Liver (tissue), 9 donors: ENCODE measurements around the gene LARGE2. TPM values are rescaled to one million over a fixed set of nuclear protein-coding genes. Genes with fewer than 3 reads are reported as not detected.
"Not testable (repeated sequence)": the region's sequence is repeated elsewhere in the genome, so short reads cannot be mapped to it uniquely, and the experiment has no call there.

Experiments used
- DNase-seq: peaks from one replicate; pipeline ENCODE4 v3.0.0-alpha.2; 2017; ENCODE audit warnings: low spot score
- H3K27ac ChIP-seq, 2 donors: one replicate each; pipeline ENCODE4 v1.7.0; 2013; ENCODE audit warnings: inconsistent platforms in 2 of 2, low read length in 2 of 2, control low read depth in 1 of 2, low read depth in 1 of 2, mild to moderate bottlenecking in 1 of 2
- H3K27me3 ChIP-seq, 4 donors: one replicate each; pipeline versions ENCODE4 v1.6.1 to v1.7.0; 2013; ENCODE audit warnings: low read length in 3 of 4, inconsistent platforms in 1 of 4, mild to moderate bottlenecking in 1 of 4, moderate library complexity in 1 of 4; ENCODE audit not compliant: control insufficient read depth in 4 of 4, insufficient read depth in 4 of 4
- H3K36me3 ChIP-seq, 4 donors: one replicate each; pipeline versions ENCODE4 v1.6.1 to v1.7.0; 2013; ENCODE audit warnings: low read length in 3 of 4, mild to moderate bottlenecking in 3 of 4, low read depth in 1 of 4, moderate library complexity in 1 of 4; ENCODE audit not compliant: control insufficient read depth in 4 of 4, insufficient read depth in 3 of 4
- H3K4me1 ChIP-seq, 4 donors: one replicate each; pipeline versions ENCODE4 v1.6.1 to v1.7.0; 2013; ENCODE audit warnings: low read length in 3 of 4, mild to moderate bottlenecking in 3 of 4, moderate library complexity in 1 of 4; ENCODE audit not compliant: control insufficient read depth in 4 of 4, insufficient read depth in 4 of 4
- H3K4me3 ChIP-seq, 3 donors: one replicate each; pipeline versions ENCODE4 v1.6.1 to v1.7.0; 2013; ENCODE audit warnings: low read length in 3 of 3, control low read depth in 1 of 3, low read depth in 1 of 3, mild to moderate bottlenecking in 1 of 3
- H3K9ac ChIP-seq, 2 donors: one replicate each; pipeline ENCODE4 v1.7.0; 2013; ENCODE audit warnings: low read length in 2 of 2, mild to moderate bottlenecking in 2 of 2, moderate library complexity in 2 of 2, control low read depth in 1 of 2, low read depth in 1 of 2
- H3K9me3 ChIP-seq, 4 donors: one replicate each; pipeline versions ENCODE4 v1.6.1 to v1.7.0; 2013; ENCODE audit warnings: low read length in 3 of 4; ENCODE audit not compliant: control insufficient read depth in 4 of 4
- EGR1 ChIP-seq, 2 donors: IDR thresholded peaks; 2 replicates each; pipeline ENCODE4 v1.6.1; 2016 to 2018; ENCODE audit warnings: antibody characterized with exemption in 2 of 2, low read depth in 2 of 2
- FOXA1 ChIP-seq: IDR thresholded peaks from 2 replicates; pipeline ENCODE4 v1.6.1; 2016; ENCODE audit warnings: antibody characterized with exemption
- FOXA2 ChIP-seq: IDR thresholded peaks from 2 replicates; pipeline ENCODE4 v1.6.1; 2016; ENCODE audit warnings: antibody characterized with exemption
- GABPA ChIP-seq, 2 donors: IDR thresholded peaks in 1 of 2; conservative IDR thresholded peaks in 1 of 2; 2 replicates each; pipeline ENCODE4 v1.6.1; 2016; ENCODE audit warnings: antibody characterized with exemption in 2 of 2, mild to moderate bottlenecking in 1 of 2, moderate library complexity in 1 of 2
- HNF4A ChIP-seq, 2 donors: conservative IDR thresholded peaks; 2 replicates each; pipeline ENCODE4 v1.6.1; 2016; ENCODE audit warnings: antibody characterized with exemption in 2 of 2, mild to moderate bottlenecking in 2 of 2
- HNF4G ChIP-seq: IDR thresholded peaks from 2 replicates; pipeline ENCODE4 v1.6.1; 2016; ENCODE audit warnings: antibody characterized with exemption
- JUND ChIP-seq, 2 donors: IDR thresholded peaks; 2 replicates each; pipeline ENCODE4 v1.6.1; 2016; ENCODE audit warnings: antibody characterized with exemption in 2 of 2
- NR2F2 ChIP-seq: IDR thresholded peaks from 2 replicates; pipeline ENCODE4 v1.6.1; 2016; ENCODE audit warnings: antibody characterized with exemption
- RAD21 ChIP-seq, 2 donors: IDR thresholded peaks; 2 replicates each; pipeline ENCODE4 v1.6.1; 2016; ENCODE audit warnings: antibody characterized with exemption in 2 of 2, mild to moderate bottlenecking in 2 of 2
- RXRA ChIP-seq, 2 donors: IDR thresholded peaks; 2 replicates each; pipeline ENCODE4 v1.6.1; 2017 to 2018; ENCODE audit warnings: antibody characterized with exemption in 2 of 2, mild to moderate bottlenecking in 1 of 2
- SP1 ChIP-seq: IDR thresholded peaks from 2 replicates; pipeline ENCODE4 v1.6.1; 2018; ENCODE audit warnings: antibody characterized with exemption, mild to moderate bottlenecking
- TAF1 ChIP-seq: conservative IDR thresholded peaks from 2 replicates; pipeline ENCODE4 v1.6.1; 2016; ENCODE audit warnings: antibody characterized with exemption, mild to moderate bottlenecking
- YY1 ChIP-seq: IDR thresholded peaks from 2 replicates; pipeline ENCODE4 v1.6.1; 2016; ENCODE audit warnings: antibody characterized with exemption, mild to moderate bottlenecking
- WGBS: extraction: QIAGEN DNeasy Blood & Tissue Kit; methylation state at CpG from one replicate; pipeline ENCODE4 v1.1.7; 2013; 5-methylcytosine and 5-hydroxymethylcytosine counted together
- polyA plus RNA-seq, 2 donors: library from polyadenylated mRNA; stranded (reverse) in 1 of 2; unstranded in 1 of 2; fragments of 200-250 nt in 1 of 2; fragments of >200 nt in 1 of 2; fragmentation: Nextera tagmentation in 1 of 2; extraction: Ambion mirVana in 1 of 2; gene quantifications; one replicate each; pipeline versions ENCODE4 v1.2.1 to v1.2.3, GENCODE V29; 2013 to 2015
- total RNA-seq, 2 donors: library from RNA; depleted of rRNA; stranded (reverse); fragments of >200 nt; gene quantifications; one replicate each; pipeline ENCODE4 v1.2.3, GENCODE V29; 2014
- TF ChIP-seq, protein P1 (sequence below): IDR thresholded peaks from 2 replicates; pipeline ENCODE4 v1.6.1; 2016; ENCODE audit warnings: antibody characterized with exemption
- TF ChIP-seq, protein P2 (sequence below): IDR thresholded peaks from 2 replicates; pipeline ENCODE4 v1.6.1; 2016; ENCODE audit warnings: antibody characterized with exemption, mild to moderate bottlenecking
- TF ChIP-seq, protein P3 (sequence below): IDR thresholded peaks from 2 replicates; pipeline ENCODE4 v1.6.1; 2016; ENCODE audit warnings: antibody characterized with exemption
- TF ChIP-seq, protein P4 (sequence below): IDR thresholded peaks from 2 replicates; pipeline ENCODE4 v1.6.1; 2016; ENCODE audit warnings: antibody characterized with exemption
- TF ChIP-seq, protein P5 (sequence below): fragments of 150-350 bp; IDR thresholded peaks from 2 replicates; pipeline ENCODE4 v1.5.1; 2017; ENCODE audit warnings: improper control_type of control experiment, low read depth, low read length; ENCODE audit not compliant: missing input control
- donor health status: healthy.
- donor health status: healthy.
- donor health status: healthy.
- donor health status: healthy.
- donor health status: healthy.

The LARGE2 gene
- total and polyA plus RNA-seq, 4 donors = 1.3 to 1.9 (median 1.5) TPM

DNA sequence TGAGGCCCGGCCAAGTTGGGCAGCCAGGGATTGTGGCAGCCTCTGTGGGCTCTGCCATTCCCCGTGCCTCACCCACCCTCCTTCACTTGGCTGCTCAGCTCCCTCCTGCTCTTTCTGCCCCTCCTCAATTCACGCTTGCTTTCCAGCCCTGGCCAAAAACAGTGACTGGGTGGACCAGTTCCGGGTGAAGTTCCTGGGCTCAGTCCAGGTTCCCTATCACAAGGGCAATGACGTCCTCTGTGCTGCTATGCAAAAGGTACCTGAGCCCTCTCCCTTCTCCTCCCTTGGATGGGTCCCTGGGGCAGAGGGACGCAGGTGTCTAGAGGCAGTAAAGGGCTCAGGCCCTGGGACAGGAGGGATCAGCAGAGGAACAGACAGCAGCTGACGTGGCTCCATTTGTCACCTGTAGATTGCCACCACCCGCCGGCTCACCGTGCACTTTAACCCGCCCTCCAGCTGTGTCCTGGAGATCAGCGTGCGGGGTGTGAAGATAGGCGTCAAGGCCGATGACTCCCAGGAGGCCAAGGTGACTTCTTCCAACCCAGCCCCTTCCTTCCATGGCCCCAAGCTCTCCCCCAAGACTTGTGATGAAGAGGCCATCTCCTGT lies 18.0 kb upstream of the LARGE2 start:
- Histone ChIP-seq H3K4me3 (no peak overlapping the region), H3K36me3 (peaks cover 0 to 3% (median under 1%) of the 10 kb centered on the region in 4 donors), H3K9ac (no peak overlapping the region), H3K9me3 (no peaks in the 10 kb centered on the region), H3K4me1 (peaks cover 2 to 12% (median 9%) of the 10 kb centered on the region in 4 donors), H3K27me3 (no peaks in the 10 kb centered on the region), H3K27ac (no peak overlapping the region)
- no peak for TF ChIP-seq HNF4A (conservative IDR thresholded peaks at IDR 0.05)
- no peak for TF ChIP-seq SP1
- no peak for TF ChIP-seq HNF4G
- TF ChIP-seq TAF1 = no peak
- TF ChIP-seq, protein P1, sequence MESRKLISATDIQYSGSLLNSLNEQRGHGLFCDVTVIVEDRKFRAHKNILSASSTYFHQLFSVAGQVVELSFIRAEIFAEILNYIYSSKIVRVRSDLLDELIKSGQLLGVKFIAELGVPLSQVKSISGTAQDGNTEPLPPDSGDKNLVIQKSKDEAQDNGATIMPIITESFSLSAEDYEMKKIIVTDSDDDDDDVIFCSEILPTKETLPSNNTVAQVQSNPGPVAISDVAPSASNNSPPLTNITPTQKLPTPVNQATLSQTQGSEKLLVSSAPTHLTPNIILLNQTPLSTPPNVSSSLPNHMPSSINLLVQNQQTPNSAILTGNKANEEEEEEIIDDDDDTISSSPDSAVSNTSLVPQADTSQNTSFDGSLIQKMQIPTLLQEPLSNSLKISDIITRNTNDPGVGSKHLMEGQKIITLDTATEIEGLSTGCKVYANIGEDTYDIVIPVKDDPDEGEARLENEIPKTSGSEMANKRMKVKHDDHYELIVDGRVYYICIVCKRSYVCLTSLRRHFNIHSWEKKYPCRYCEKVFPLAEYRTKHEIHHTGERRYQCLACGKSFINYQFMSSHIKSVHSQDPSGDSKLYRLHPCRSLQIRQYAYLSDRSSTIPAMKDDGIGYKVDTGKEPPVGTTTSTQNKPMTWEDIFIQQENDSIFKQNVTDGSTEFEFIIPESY = no peak
- no peak for TF ChIP-seq FOXA2
- no peak for TF ChIP-seq RAD21 (IDR thresholded peaks at IDR 0.05)
- no peak for TF ChIP-seq GABPA (IDR thresholded peaks at IDR 0.05 in 1 of 2, conservative IDR thresholded peaks at IDR 0.05 in 1 of 2)
- no peak for TF ChIP-seq RXRA (IDR thresholded peaks at IDR 0.05)
- 84% methylated on average over 15 of the region's 15 CpGs for WGBS
- DNase-seq = no peak

DNA sequence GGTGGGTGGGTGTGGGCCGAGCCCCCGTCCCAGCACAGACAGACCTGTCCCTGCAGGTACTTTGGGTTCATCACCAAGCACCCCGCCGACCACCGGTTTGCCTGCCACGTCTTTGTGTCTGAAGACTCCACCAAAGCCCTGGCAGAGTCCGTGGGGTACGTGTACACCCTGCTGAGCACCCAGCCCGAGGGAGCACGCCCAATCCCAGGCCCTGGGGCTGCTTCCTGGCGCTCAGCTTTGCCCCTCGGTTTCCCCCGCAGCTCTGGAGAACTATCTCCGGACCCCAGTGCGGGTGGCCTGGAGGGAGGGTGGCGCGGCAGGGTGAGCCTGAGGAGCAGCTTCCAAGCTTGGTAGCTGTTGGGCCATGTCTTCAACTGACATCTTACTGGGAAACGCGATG lies 17.4 kb upstream of the LARGE2 start:
- no peaks in the 10 kb centered on the region for H3K9me3 ChIP-seq
- DNase-seq = no peak
- H3K27me3 ChIP-seq = no peaks in the 10 kb centered on the region
- H3K27ac ChIP-seq = no peak overlapping the region
- peaks cover under 1 to 8% (median 5%) of the 10 kb centered on the region in 4 donors for H3K36me3 ChIP-seq
- H3K9ac ChIP-seq = no peak overlapping the region
- H3K4me1 ChIP-seq = peaks cover 2 to 8% (median 7%) of the 10 kb centered on the region in 4 donors
- 96% methylated on average over 19 of the region's 19 CpGs for WGBS
- H3K4me3 ChIP-seq = no peak overlapping the region
- TF ChIP-seq, protein P2, sequence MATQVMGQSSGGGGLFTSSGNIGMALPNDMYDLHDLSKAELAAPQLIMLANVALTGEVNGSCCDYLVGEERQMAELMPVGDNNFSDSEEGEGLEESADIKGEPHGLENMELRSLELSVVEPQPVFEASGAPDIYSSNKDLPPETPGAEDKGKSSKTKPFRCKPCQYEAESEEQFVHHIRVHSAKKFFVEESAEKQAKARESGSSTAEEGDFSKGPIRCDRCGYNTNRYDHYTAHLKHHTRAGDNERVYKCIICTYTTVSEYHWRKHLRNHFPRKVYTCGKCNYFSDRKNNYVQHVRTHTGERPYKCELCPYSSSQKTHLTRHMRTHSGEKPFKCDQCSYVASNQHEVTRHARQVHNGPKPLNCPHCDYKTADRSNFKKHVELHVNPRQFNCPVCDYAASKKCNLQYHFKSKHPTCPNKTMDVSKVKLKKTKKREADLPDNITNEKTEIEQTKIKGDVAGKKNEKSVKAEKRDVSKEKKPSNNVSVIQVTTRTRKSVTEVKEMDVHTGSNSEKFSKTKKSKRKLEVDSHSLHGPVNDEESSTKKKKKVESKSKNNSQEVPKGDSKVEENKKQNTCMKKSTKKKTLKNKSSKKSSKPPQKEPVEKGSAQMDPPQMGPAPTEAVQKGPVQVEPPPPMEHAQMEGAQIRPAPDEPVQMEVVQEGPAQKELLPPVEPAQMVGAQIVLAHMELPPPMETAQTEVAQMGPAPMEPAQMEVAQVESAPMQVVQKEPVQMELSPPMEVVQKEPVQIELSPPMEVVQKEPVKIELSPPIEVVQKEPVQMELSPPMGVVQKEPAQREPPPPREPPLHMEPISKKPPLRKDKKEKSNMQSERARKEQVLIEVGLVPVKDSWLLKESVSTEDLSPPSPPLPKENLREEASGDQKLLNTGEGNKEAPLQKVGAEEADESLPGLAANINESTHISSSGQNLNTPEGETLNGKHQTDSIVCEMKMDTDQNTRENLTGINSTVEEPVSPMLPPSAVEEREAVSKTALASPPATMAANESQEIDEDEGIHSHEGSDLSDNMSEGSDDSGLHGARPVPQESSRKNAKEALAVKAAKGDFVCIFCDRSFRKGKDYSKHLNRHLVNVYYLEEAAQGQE = no peak
- TF ChIP-seq, protein P1 = no peak
- TF ChIP-seq YY1 (no peak), GABPA (IDR thresholded peaks at IDR 0.05 in 1 of 2, conservative IDR thresholded peaks at IDR 0.05 in 1 of 2) (no peak), JUND (IDR thresholded peaks at IDR 0.05) (no peak), SP1 (no peak), FOXA1 (no peak), TAF1 (no peak), FOXA2 (no peak), NR2F2 (no peak), EGR1 (IDR thresholded peaks at IDR 0.05; ENCODE audit: low read depth in 2 of 2) (no peak), HNF4G (no peak), HNF4A (conservative IDR thresholded peaks at IDR 0.05) (no peak), RXRA (IDR thresholded peaks at IDR 0.05) (no peak), RAD21 (IDR thresholded peaks at IDR 0.05) (no peak)
- TF ChIP-seq, protein P3, sequence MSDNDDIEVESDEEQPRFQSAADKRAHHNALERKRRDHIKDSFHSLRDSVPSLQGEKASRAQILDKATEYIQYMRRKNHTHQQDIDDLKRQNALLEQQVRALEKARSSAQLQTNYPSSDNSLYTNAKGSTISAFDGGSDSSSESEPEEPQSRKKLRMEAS = no peak
- TF ChIP-seq, protein P4, sequence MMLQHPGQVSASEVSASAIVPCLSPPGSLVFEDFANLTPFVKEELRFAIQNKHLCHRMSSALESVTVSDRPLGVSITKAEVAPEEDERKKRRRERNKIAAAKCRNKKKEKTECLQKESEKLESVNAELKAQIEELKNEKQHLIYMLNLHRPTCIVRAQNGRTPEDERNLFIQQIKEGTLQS = no peak
- TF ChIP-seq, protein P5, sequence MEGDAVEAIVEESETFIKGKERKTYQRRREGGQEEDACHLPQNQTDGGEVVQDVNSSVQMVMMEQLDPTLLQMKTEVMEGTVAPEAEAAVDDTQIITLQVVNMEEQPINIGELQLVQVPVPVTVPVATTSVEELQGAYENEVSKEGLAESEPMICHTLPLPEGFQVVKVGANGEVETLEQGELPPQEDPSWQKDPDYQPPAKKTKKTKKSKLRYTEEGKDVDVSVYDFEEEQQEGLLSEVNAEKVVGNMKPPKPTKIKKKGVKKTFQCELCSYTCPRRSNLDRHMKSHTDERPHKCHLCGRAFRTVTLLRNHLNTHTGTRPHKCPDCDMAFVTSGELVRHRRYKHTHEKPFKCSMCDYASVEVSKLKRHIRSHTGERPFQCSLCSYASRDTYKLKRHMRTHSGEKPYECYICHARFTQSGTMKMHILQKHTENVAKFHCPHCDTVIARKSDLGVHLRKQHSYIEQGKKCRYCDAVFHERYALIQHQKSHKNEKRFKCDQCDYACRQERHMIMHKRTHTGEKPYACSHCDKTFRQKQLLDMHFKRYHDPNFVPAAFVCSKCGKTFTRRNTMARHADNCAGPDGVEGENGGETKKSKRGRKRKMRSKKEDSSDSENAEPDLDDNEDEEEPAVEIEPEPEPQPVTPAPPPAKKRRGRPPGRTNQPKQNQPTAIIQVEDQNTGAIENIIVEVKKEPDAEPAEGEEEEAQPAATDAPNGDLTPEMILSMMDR = no peak

DNA sequence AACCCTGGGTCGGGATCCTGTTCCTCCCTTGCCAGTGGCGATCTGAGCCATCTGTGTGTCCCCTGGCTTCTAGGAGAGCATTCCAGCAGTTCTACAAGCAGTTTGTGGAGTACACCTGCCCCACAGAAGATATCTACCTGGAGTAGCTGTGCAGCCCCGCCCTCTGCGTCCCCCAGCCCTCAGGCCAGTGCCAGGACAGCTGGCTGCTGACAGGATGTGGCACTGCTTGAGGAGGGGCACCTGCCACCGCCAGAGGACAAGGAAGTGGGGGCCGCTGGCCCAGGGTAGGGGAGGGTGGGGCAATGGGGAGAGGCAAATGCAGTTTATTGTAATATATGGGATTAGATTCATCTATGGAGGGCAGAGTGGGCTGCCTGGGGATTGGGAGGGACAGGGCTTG lies 16.9 kb upstream of the LARGE2 start:
- not testable (repeated sequence) for H3K27me3 ChIP-seq, DNase-seq, H3K27ac ChIP-seq, H3K9ac ChIP-seq, H3K4me3 ChIP-seq, H3K9me3 ChIP-seq, H3K4me1 ChIP-seq
- WGBS = 81% methylated on average over 6 of the region's 6 CpGs
- H3K36me3 ChIP-seq = peaks cover 6 to 11% (median 7%) of the 10 kb centered on the region in 4 donors
